Peyer's patch (tissue), 4 donors: ENCODE data around the gene GTF2B.

Experiments used
- POLR2A ChIP-seq, 2 donors: fragments of 450-650 bp; IDR thresholded peaks; one replicate each; pipeline ENCODE4 v1.5.1; 2017; ENCODE audit warnings: antibody characterized with exemption in 2 of 2, mild to moderate bottlenecking in 2 of 2, moderate library complexity in 2 of 2
- TF ChIP-seq, protein P1 (sequence below), 6 experiments: fragments of 450-650 bp in 4 of 6; fragments of 200-600 bp in 2 of 6; sonication (generic) in 1 of 6; IDR thresholded peaks; one replicate each; pipeline ENCODE4 v1.5.1; 2017 to 2019; ENCODE audit warnings: antibody characterized with exemption in 6 of 6, mild to moderate bottlenecking in 3 of 6, moderate library complexity in 1 of 6

DNA sequence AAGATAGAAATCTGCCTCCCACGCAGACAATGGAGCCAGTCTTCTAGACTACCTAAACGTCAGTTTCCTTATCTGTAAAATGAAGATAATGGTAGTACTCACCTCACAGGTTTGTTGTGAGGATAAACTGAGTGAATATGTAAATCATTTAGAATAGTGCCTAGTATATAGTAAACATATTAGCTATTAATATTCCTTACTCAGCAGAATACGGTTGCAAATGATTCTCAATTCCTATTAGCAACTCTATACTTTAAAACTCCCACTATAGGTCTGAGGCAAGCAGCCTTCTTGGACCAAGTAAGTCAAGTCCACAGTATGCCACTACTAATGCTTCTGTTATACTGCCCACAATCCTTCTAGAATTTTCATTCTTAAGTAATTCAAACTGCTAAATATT is 5.4 kb downstream of the GTF2B start:
- TF ChIP-seq, protein P1, sequence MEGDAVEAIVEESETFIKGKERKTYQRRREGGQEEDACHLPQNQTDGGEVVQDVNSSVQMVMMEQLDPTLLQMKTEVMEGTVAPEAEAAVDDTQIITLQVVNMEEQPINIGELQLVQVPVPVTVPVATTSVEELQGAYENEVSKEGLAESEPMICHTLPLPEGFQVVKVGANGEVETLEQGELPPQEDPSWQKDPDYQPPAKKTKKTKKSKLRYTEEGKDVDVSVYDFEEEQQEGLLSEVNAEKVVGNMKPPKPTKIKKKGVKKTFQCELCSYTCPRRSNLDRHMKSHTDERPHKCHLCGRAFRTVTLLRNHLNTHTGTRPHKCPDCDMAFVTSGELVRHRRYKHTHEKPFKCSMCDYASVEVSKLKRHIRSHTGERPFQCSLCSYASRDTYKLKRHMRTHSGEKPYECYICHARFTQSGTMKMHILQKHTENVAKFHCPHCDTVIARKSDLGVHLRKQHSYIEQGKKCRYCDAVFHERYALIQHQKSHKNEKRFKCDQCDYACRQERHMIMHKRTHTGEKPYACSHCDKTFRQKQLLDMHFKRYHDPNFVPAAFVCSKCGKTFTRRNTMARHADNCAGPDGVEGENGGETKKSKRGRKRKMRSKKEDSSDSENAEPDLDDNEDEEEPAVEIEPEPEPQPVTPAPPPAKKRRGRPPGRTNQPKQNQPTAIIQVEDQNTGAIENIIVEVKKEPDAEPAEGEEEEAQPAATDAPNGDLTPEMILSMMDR (IDR thresholded peaks at IDR 0.05) = no peak
- no peak for TF ChIP-seq POLR2A (IDR thresholded peaks at IDR 0.05)
